Measurements from ENCODE around the gene ERP29. TPM values are rescaled to one million over a fixed set of nuclear protein-coding genes. Genes with fewer than 3 reads are reported as not detected.
A peak's percentile ranks its signal among the peaks of the same experiment; 100 is the strongest.

ERP29 gene
- polyA plus RNA-seq, 1 donor (not counting 4 experiments of a cell fraction or from before 2014, with no cell fraction given), result 89.4 TPM

GRCh38 chr12:112005419-112006395 is 7.5 kb upstream of the ERP29 start:
- no peaks in the 10 kb centered on the region for H3K36me3 ChIP-seq (ENCODE audit: control insufficient read depth in 2 of 2, extremely low read depth in 1 of 2, insufficient read depth in 2 of 2, low read length in 2 of 2)
- H3K79me2 ChIP-seq (ENCODE audit: control insufficient read depth, insufficient read depth, low read length), result no peaks in the 10 kb centered on the region
- dilution Hi-C loops (cut with MboI; ENCODE audit: extremely low pct_ligation_motif_present, low sequenced_read_pairs), result no loop called here
- H3K9ac ChIP-seq (ENCODE audit: control insufficient read depth, extremely low read depth, insufficient read depth, low read length), result no peak overlapping the region
- FAIRE-seq (peak; percentile 60), DNase-seq (ENCODE audit: low read depth, low spot score) (no peak)
- peak overlapping the region; percentile 71 for H3K4me2 ChIP-seq (ENCODE audit: control insufficient read depth, extremely low read depth, insufficient read depth, low read depth, low read length)
- no peaks in the 10 kb centered on the region for H3K27me3 ChIP-seq (ENCODE audit: control insufficient read depth, extremely low read depth, insufficient read depth, low read length)
- H2AFZ ChIP-seq (ENCODE audit: control insufficient read depth, low read length), result peak overlapping the region; percentile 82
- no peaks in the 10 kb centered on the region for H3K9me1 ChIP-seq (ENCODE audit: control insufficient read depth, extremely low read depth, insufficient read depth, low read length)
- no peak overlapping the region for H3K27ac ChIP-seq (ENCODE audit: control insufficient read depth, insufficient read depth, low read length)
- H3K4me1 ChIP-seq (ENCODE audit: control insufficient read depth, extremely low read depth, insufficient read depth, low read length), result peaks cover 11% of the 10 kb centered on the region
- H4K20me1 ChIP-seq (ENCODE audit: control insufficient read depth, extremely low read depth, insufficient read depth, low read length), result no peaks in the 10 kb centered on the region
- TF ChIP-seq CTCF (optimal IDR thresholded peaks at IDR 0.05 in 1 of 3, IDR thresholded peaks at IDR 0.05 in 1 of 3, conservative IDR thresholded peaks at IDR 0.05 in 1 of 3; ENCODE audit: extremely low read depth in 1 of 3, insufficient read depth in 2 of 3, low read length in 3 of 3) (no peak), EZH2 (IDR thresholded peaks at IDR 0.05; ENCODE audit: low read length) (no peak)
- H3K9me3 ChIP-seq (ENCODE audit: control insufficient read depth, low read depth, low read length), result no peaks in the 10 kb centered on the region
- H3K4me3 ChIP-seq (ENCODE audit: control insufficient read depth in 2 of 3, extremely low read depth in 1 of 3, insufficient read depth in 2 of 3, low read depth in 1 of 3, low read length in 3 of 3), result peak overlapping the region in 1 of 3 experiments; percentile 36

GRCh38 chr12:112007945-112008344 is 5.3 kb upstream of the ERP29 start:
- dilution Hi-C loops (cut with MboI; ENCODE audit: extremely low pct_ligation_motif_present, low sequenced_read_pairs), result no loop called here
- no peak overlapping the region for H3K4me2 ChIP-seq (ENCODE audit: control insufficient read depth, extremely low read depth, insufficient read depth, low read depth, low read length)
- H2AFZ ChIP-seq (ENCODE audit: control insufficient read depth, low read length), result no peak overlapping the region
- no peak for FAIRE-seq
- H3K9me3 ChIP-seq (ENCODE audit: control insufficient read depth, low read depth, low read length), result no peaks in the 10 kb centered on the region
- H3K27ac ChIP-seq (ENCODE audit: control insufficient read depth, insufficient read depth, low read length), result no peak overlapping the region
- peaks cover 4% of the 10 kb centered on the region for H3K9me1 ChIP-seq (ENCODE audit: control insufficient read depth, extremely low read depth, insufficient read depth, low read length)
- no peak for DNase-seq (ENCODE audit: low read depth, low spot score)
- H3K27me3 ChIP-seq (ENCODE audit: control insufficient read depth, extremely low read depth, insufficient read depth, low read length), result no peaks in the 10 kb centered on the region
- H3K4me3 ChIP-seq (ENCODE audit: control insufficient read depth in 2 of 3, extremely low read depth in 1 of 3, insufficient read depth in 2 of 3, low read depth in 1 of 3, low read length in 3 of 3), result no peak overlapping the region
- H3K9ac ChIP-seq (ENCODE audit: control insufficient read depth, extremely low read depth, insufficient read depth, low read length), result no peak overlapping the region
- no peaks in the 10 kb centered on the region for H3K36me3 ChIP-seq (ENCODE audit: control insufficient read depth in 2 of 2, extremely low read depth in 1 of 2, insufficient read depth in 2 of 2, low read length in 2 of 2)
- H3K4me1 ChIP-seq (ENCODE audit: control insufficient read depth, extremely low read depth, insufficient read depth, low read length), result peaks cover 21% of the 10 kb centered on the region
- peaks cover 9% of the 10 kb centered on the region for H3K79me2 ChIP-seq (ENCODE audit: control insufficient read depth, insufficient read depth, low read length)
- no peaks in the 10 kb centered on the region for H4K20me1 ChIP-seq (ENCODE audit: control insufficient read depth, extremely low read depth, insufficient read depth, low read length)
- TF ChIP-seq CTCF (optimal IDR thresholded peaks at IDR 0.05 in 1 of 3, IDR thresholded peaks at IDR 0.05 in 1 of 3, conservative IDR thresholded peaks at IDR 0.05 in 1 of 3; ENCODE audit: extremely low read depth in 1 of 3, insufficient read depth in 2 of 3, low read length in 3 of 3) (no peak), EZH2 (IDR thresholded peaks at IDR 0.05; ENCODE audit: low read length) (no peak)
